Measurements from ENCODE around the gene RSBN1L.

The RSBN1L gene

GRCh38 chr7:77813180-77813579 lies 116.9 kb downstream of the RSBN1L start:
- H3K9me3 Mint-ChIP-seq: peaks cover 12% of the 10 kb centered on the region
- H3K4me3 Mint-ChIP-seq: peak overlapping the region; percentile 3
- H3K4me1 Mint-ChIP-seq: peaks cover 52% of the 10 kb centered on the region
- no peak for ATAC-seq
- peaks cover 27% of the 10 kb centered on the region for H3K36me3 Mint-ChIP-seq
- no peaks in the 10 kb centered on the region for H3K27me3 Mint-ChIP-seq
- H3K27ac Mint-ChIP-seq: peak overlapping the region; percentile 26

- Mint-ChIP-seq H3K4me1 (peaks cover 62% of the 10 kb centered on the region), H3K27ac (no peak overlapping the region), H3K9me3 (peaks cover 38% of the 10 kb centered on the region), H3K27me3 (no peaks in the 10 kb centered on the region), H3K36me3 (peaks cover 61% of the 10 kb centered on the region), H3K4me3 (no peak overlapping the region)
- no peak for ATAC-seq
These were observed 122.8 kb downstream of the RSBN1L start for GRCh38 chr7:77819021-77819420.

DNA sequence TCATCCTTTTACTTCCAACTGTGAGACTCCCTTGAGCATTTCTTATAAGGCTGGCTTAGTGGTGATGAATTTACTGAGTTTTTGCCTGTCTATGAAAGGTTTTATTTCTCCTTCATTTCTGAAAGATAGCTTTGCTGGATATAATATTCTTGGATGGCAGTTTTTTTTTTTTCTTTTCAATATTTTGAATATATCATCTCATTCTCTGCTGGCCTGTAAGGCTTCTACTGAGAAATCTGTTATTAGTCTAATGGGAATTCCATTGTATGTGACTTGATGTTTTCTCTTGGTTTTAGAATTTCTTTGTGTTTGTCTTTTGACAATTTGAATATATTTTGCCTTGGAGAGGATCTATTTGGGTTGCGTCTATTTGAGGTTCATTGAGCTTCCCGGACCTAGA lies 124.7 kb downstream of the RSBN1L start:
- H3K4me3 Mint-ChIP-seq: no peak overlapping the region
- peak overlapping the region; percentile 81 for H3K27ac Mint-ChIP-seq
- H3K27me3 Mint-ChIP-seq: no peaks in the 10 kb centered on the region
- peaks cover 75% of the 10 kb centered on the region for H3K36me3 Mint-ChIP-seq
- H3K4me1 Mint-ChIP-seq: peaks cover 69% of the 10 kb centered on the region
- H3K9me3 Mint-ChIP-seq: peaks cover 45% of the 10 kb centered on the region
- no peak for ATAC-seq

DNA sequence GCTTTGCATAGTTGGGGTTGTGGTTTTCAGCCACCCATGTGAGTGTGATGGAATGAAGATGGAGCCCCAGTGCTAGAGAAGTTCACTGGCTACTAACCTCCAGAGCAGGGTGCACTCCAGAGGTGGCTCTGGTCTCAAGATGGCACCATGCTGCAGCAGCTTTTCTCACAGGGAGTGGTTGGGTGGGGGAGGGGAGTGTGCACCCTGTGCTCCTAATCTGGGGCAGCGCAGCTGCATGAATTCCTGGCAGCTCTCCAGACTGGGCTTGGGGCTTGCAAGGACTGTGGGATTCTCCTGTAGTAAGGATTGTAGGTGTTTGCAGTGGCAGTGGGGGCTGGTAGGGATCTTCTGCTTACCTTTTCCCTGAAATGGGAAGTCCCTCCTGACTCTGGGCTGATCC lies 126.0 kb downstream of the RSBN1L start:
- peaks cover 68% of the 10 kb centered on the region for H3K4me1 Mint-ChIP-seq
- peaks cover 72% of the 10 kb centered on the region for H3K36me3 Mint-ChIP-seq
- H3K27ac Mint-ChIP-seq: peak overlapping the region; percentile 81
- no peak for ATAC-seq
- no peaks in the 10 kb centered on the region for H3K27me3 Mint-ChIP-seq
- H3K9me3 Mint-ChIP-seq: peaks cover 43% of the 10 kb centered on the region
- H3K4me3 Mint-ChIP-seq: no peak overlapping the region

- Mint-ChIP-seq H3K27me3 (no peaks in the 10 kb centered on the region), H3K27ac (peak overlapping the region; percentile 82), H3K36me3 (peaks cover 57% of the 10 kb centered on the region), H3K4me3 (peak overlapping the region; percentile 77), H3K9me3 (peaks cover 36% of the 10 kb centered on the region), H3K4me1 (peaks cover 69% of the 10 kb centered on the region)
- ATAC-seq: peak; percentile 27
These were observed 127.5 kb downstream of the RSBN1L start for GRCh38 chr7:77823787-77824186.

DNA sequence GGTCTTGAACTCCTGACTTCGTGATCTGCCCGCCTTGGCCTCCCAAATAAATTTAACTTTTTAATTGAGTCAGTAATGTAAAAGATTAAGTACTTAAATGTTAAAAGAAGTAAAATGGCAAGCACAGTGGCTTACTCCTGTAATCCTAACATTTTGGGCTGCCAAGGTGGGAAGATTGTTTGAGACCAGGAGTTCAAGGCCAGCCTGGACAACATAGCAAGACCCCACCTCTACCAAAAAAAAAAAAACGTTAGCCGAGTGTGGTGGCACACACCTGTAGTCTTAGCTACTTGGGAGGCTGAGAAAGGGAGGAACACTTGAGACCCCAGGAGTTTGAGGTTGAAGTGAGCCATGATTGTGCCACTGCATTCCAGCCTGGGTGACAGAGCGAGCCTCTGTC lies 128.4 kb downstream of the RSBN1L start:
- H3K4me1 Mint-ChIP-seq: peaks cover 63% of the 10 kb centered on the region
- no peak overlapping the region for H3K4me3 Mint-ChIP-seq
- H3K27me3 Mint-ChIP-seq: no peaks in the 10 kb centered on the region
- H3K27ac Mint-ChIP-seq: peak overlapping the region; percentile 82
- H3K9me3 Mint-ChIP-seq: peaks cover 28% of the 10 kb centered on the region
- ATAC-seq: no peak
- peaks cover 48% of the 10 kb centered on the region for H3K36me3 Mint-ChIP-seq

GRCh38 chr7:77825131-77825530 lies 128.9 kb downstream of the RSBN1L start:
- Mint-ChIP-seq H3K36me3 (peaks cover 44% of the 10 kb centered on the region), H3K27me3 (no peaks in the 10 kb centered on the region), H3K9me3 (peaks cover 26% of the 10 kb centered on the region), H3K4me3 (no peak overlapping the region), H3K4me1 (peaks cover 67% of the 10 kb centered on the region), H3K27ac (peak overlapping the region; percentile 82)
- no peak for ATAC-seq

GRCh38 chr7:77826300-77826699 lies 130.0 kb downstream of the RSBN1L start:
- no peak for ATAC-seq
- Mint-ChIP-seq H3K9me3 (peaks cover 20% of the 10 kb centered on the region), H3K4me3 (no peak overlapping the region), H3K27me3 (no peaks in the 10 kb centered on the region), H3K4me1 (peaks cover 71% of the 10 kb centered on the region), H3K36me3 (peaks cover 32% of the 10 kb centered on the region), H3K27ac (peak overlapping the region; percentile 47)

GRCh38 chr7:77827999-77828398 lies 131.7 kb downstream of the RSBN1L start:
- H3K27me3 Mint-ChIP-seq: no peaks in the 10 kb centered on the region
- peaks cover 67% of the 10 kb centered on the region for H3K4me1 Mint-ChIP-seq
- H3K27ac Mint-ChIP-seq: peak overlapping the region; percentile 47
- ATAC-seq: no peak
- peaks cover 11% of the 10 kb centered on the region for H3K9me3 Mint-ChIP-seq
- H3K4me3 Mint-ChIP-seq: no peak overlapping the region
- peaks cover 22% of the 10 kb centered on the region for H3K36me3 Mint-ChIP-seq

DNA sequence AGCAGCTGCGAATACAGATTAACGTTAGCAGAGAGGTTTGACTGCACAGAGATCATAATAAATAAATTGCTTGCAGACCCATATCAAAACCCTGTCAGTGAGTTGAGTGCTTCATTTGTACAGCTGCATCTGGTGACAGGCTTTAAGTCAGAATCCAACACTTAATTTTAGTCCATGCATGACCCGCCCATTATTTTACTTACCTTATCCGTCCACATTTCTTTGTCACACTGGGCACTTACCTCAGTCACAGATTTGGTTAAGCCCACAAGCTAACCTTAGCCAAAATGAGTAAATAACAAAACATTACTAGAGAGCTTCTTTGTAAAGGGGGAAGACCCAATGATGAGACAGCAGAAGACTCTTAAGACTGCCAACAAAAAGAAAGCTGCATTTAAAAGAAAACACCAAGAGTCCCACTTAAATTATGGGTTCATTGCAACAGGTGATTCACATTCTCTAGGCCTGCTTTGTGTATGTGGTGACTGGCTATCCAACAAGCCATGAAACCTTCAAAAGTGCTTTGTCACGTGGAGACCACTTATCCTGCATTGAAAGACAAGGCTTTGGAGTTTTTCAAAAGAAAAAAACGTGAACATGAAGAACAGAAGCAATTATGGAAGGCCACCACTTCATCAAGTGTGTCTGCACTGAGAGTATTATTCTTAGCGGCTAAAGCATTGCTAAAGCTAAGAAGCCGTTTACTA lies 134.5 kb downstream of the RSBN1L start:
- Mint-ChIP-seq H3K4me1 (peaks cover 65% of the 10 kb centered on the region), H3K27me3 (no peaks in the 10 kb centered on the region), H3K36me3 (peaks cover 10% of the 10 kb centered on the region), H3K27ac (peak overlapping the region; percentile 72), H3K4me3 (no peak overlapping the region), H3K9me3 (peaks cover 5% of the 10 kb centered on the region)
- ATAC-seq: peak; percentile 25

DNA sequence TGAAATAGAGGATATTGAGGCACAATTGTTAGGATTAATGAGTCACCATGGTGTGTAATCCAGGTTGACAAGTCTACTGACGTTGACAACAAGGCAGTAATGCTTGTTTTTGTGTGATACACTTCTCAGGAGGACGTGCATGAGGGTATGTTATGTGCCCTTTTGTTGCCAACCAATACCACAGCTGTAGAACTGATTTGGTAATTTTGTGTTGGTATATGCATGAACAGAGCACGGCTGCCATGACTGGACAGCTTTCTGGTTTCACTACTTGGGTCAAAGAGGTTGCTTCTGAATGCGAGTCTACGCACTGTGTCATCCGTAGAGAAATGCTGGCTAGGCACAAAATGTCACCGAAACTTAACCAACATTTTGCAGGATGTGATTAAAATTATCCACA lies 135.2 kb downstream of the RSBN1L start:
- peak; percentile 45 for ATAC-seq
- no peaks in the 10 kb centered on the region for H3K27me3 Mint-ChIP-seq
- peaks cover 11% of the 10 kb centered on the region for H3K36me3 Mint-ChIP-seq
- H3K4me3 Mint-ChIP-seq: no peak overlapping the region
- peak overlapping the region; percentile 72 for H3K27ac Mint-ChIP-seq
- peaks cover 61% of the 10 kb centered on the region for H3K4me1 Mint-ChIP-seq
- H3K9me3 Mint-ChIP-seq: peaks cover 3% of the 10 kb centered on the region

DNA sequence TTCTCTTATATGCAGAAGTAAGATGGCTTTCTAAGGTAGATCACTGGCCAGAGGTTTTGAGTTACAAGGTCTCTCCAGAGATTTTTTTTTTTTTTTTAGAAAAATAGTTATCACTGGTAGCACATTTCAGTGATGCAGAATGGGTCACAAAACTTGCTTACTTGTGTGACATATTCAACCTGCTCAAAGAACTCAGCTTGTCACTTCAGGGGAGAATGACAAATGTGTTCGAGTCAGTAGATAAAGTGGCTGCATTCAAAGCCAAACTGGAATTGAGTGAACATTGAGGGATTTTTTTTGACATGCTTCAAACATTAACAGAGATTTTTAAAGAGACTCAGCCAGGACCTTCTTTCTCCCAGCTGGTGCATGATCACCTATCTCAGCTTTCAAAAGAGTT lies 135.7 kb downstream of the RSBN1L start:
- H3K4me3 Mint-ChIP-seq: no peak overlapping the region
- no peak for ATAC-seq
- H3K9me3 Mint-ChIP-seq: no peaks in the 10 kb centered on the region
- H3K36me3 Mint-ChIP-seq: peaks cover 9% of the 10 kb centered on the region
- H3K4me1 Mint-ChIP-seq: peaks cover 56% of the 10 kb centered on the region
- peak overlapping the region; percentile 72 for H3K27ac Mint-ChIP-seq
- H3K27me3 Mint-ChIP-seq: no peaks in the 10 kb centered on the region
